Spinal cord (tissue), 10 donors: ENCODE data around the gene SMIM33. TPM values are rescaled to one million over a fixed set of nuclear protein-coding genes. Genes with fewer than 3 reads are reported as not detected.

Experiments
- DNase-seq, 6 donors: peaks; one replicate each; pipeline versions ENCODE4 v3.0.0 to v3.0.0-alpha.2; 2013 to 2015; ENCODE audit warnings: low spot score in 6 of 6, low read depth in 4 of 6
- H3K27ac ChIP-seq: one replicate; pipeline ENCODE4 v1.5.1; 2013; ENCODE audit warnings: low read depth, low read length, control low read depth
- H3K27me3 ChIP-seq: one replicate; pipeline ENCODE4 v1.6.1; 2013; ENCODE audit warnings: low read length; ENCODE audit not compliant: control insufficient read depth, insufficient read depth
- H3K36me3 ChIP-seq: one replicate; pipeline ENCODE4 v1.6.1; 2013; ENCODE audit warnings: low read length; ENCODE audit not compliant: control insufficient read depth, insufficient read depth
- H3K4me1 ChIP-seq: one replicate; pipeline ENCODE4 v1.6.1; 2013; ENCODE audit warnings: low read length; ENCODE audit not compliant: control insufficient read depth, insufficient read depth
- H3K4me3 ChIP-seq: one replicate; pipeline ENCODE4 v1.5.1; 2013; ENCODE audit warnings: low read depth, low read length, control low read depth
- H3K9me3 ChIP-seq: one replicate; pipeline ENCODE4 v1.6.1; 2013; ENCODE audit warnings: low read length; ENCODE audit not compliant: control insufficient read depth, insufficient read depth
- WGBS: methylation state at CpG from one replicate; pipeline ENCODE4 v1.1.5; 2013; ENCODE audit warnings: missing lambda C conversion rate; ENCODE audit not compliant: insufficient coverage; 5-methylcytosine and 5-hydroxymethylcytosine counted together
- long read RNA-seq, 4 donors: transcript quantifications; one replicate each; lab custom pipeline, GENCODE V29; 2026
- polyA plus RNA-seq, 2 donors: library from polyadenylated mRNA; unstranded; fragments of 120-200 nt; gene quantifications; one replicate each; pipeline ENCODE4 v1.2.1, GENCODE V29; 2013; ENCODE audit not compliant: insufficient read length in 2 of 2
- total RNA-seq, 2 donors: library from RNA; depleted of rRNA in 1 of 2; stranded (reverse); fragments of 120-200 nt in 1 of 2; fragments of >200 nt in 1 of 2; gene quantifications; one replicate each; pipeline versions ENCODE4 v1.2.3 to v1.2.4, GENCODE V29; 2013 to 2014
- donor health status: healthy.

SMIM33 gene
- not detected for total RNA-seq
- not detected for polyA plus RNA-seq
- long read RNA-seq, donor 1, result 0 reads
- long read RNA-seq, donor 2, result 0 reads
- long read RNA-seq, donor 3, result 0 reads
- long read RNA-seq, donor 4, result 0 reads

GRCh38 chr5:139470821-139471300 lies at the start of gene SMIM33:
Gene SMIM33, plus strand, starts transcription at chr5:139471004. Its CDS starts 118 bp downstream, at chr5:139471122.
- Histone ChIP-seq H3K27me3 (no peaks in the 10 kb centered on the region), H3K36me3 (no peaks in the 10 kb centered on the region), H3K4me3 (no peak within 1 kb of the TSS), H3K9me3 (no peaks in the 10 kb centered on the region), H3K4me1 (peaks cover 15% of the 10 kb centered on the region), H3K27ac (no peak within 1 kb of the TSS)
- WGBS, result 84% methylated on average over 8 of the region's 9 CpGs
- DNase-seq, result no peak

DNA sequence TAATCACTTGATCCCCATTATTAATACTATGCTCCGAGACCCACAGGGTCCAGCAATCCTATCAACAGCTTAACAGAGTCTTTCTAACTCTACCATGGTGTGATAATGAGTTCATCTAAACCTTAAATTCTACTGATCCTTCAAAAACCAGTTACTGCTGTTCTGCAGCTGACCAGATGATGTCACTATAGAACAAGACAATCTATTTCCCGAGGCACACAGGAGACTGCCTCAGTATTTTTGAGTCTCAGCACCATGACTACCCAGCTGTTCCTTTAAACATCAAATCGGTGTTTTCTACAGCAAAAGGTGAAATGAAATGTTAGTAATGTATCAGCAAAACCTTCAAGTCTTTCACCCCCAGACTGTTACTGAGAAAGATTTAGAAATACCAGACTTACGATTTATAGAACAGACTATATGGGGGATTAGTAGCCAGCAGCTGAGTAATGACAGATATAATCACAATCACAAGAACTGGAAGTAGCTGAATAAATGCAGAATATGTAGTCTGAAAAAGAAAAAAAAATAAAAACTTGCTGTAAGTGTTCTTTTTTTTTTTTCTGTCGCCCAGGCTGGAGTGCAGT lies 48.4 kb upstream of the SMIM33 start:
- H3K36me3 ChIP-seq, result peaks cover 53% of the 10 kb centered on the region
- WGBS, result 0% methylated on average over 1 of the region's 5 CpGs
- no peak overlapping the region for H3K27ac ChIP-seq
- no peaks in the 10 kb centered on the region for H3K9me3 ChIP-seq
- no peak overlapping the region for H3K4me3 ChIP-seq
- peaks cover 9% of the 10 kb centered on the region for H3K4me1 ChIP-seq
- no peaks in the 10 kb centered on the region for H3K27me3 ChIP-seq
- DNase-seq, result peak in 3 of 6 donors; percentile 58 to 92 (median 86)

- Histone ChIP-seq H3K27ac (no peak overlapping the region), H3K27me3 (no peaks in the 10 kb centered on the region), H3K36me3 (peaks cover 50% of the 10 kb centered on the region), H3K9me3 (no peaks in the 10 kb centered on the region), H3K4me1 (no peaks in the 10 kb centered on the region), H3K4me3 (no peak overlapping the region)
- no peak for DNase-seq
- WGBS, result no CpG with 5 or more reads among the region's 5 CpGs
These were observed 45.3 kb upstream of the SMIM33 start for GRCh38 chr5:139425497-139425896.

DNA sequence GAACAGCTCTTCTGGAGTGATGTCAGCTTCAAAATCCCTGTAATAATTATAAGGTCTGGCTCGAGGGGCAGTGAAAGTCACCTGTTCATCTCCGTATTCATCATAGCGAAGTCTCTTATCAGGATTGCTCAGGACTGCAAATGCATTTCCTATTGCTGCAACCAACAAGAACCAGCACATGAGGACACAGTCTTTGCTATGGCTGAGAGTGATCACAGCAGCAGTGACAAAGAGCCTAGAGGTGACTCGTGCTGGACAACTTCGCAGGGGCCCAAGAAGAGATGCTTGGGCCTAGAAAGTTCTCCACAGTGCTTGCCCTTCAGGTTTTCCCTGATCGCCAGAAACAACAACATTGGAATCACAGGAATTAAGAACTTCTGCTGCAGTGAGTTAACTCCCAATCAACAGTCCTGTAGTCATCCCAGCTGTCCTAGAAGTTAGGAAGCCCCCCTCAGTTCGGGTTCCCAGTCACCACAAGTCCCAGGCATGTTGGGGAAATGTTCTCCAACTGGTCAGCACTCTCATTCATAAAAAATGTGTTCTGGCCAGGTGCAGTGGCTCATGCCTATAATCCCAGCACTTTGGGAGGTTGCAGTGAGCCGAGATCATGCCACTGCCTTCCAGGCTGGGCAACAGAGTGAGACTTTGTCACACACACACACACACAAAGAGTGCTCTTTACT lies 44.5 kb upstream of the SMIM33 start:
- Histone ChIP-seq H3K9me3 (no peaks in the 10 kb centered on the region), H3K27ac (no peak overlapping the region), H3K27me3 (no peaks in the 10 kb centered on the region), H3K4me1 (no peaks in the 10 kb centered on the region), H3K4me3 (no peak overlapping the region), H3K36me3 (peaks cover 44% of the 10 kb centered on the region)
- DNase-seq, result no peak
- 97% methylated on average over 8 of the region's 8 CpGs for WGBS

GRCh38 chr5:139430015-139430414 lies 40.8 kb upstream of the SMIM33 start:
- Histone ChIP-seq H3K4me3 (no peak overlapping the region), H3K4me1 (no peaks in the 10 kb centered on the region), H3K36me3 (peaks cover 45% of the 10 kb centered on the region), H3K9me3 (no peaks in the 10 kb centered on the region), H3K27ac (no peak overlapping the region), H3K27me3 (no peaks in the 10 kb centered on the region)
- WGBS, result no CpG with 5 or more reads among the region's 2 CpGs
- DNase-seq, result no peak

- Histone ChIP-seq H3K4me1 (no peaks in the 10 kb centered on the region), H3K27me3 (no peaks in the 10 kb centered on the region), H3K27ac (no peak overlapping the region), H3K9me3 (no peaks in the 10 kb centered on the region), H3K4me3 (no peak overlapping the region), H3K36me3 (peaks cover 45% of the 10 kb centered on the region)
- WGBS, result no CpG with 5 or more reads among the region's 1 CpG
- no peak for DNase-seq
These were observed 39.1 kb upstream of the SMIM33 start for GRCh38 chr5:139431706-139432105.

DNA sequence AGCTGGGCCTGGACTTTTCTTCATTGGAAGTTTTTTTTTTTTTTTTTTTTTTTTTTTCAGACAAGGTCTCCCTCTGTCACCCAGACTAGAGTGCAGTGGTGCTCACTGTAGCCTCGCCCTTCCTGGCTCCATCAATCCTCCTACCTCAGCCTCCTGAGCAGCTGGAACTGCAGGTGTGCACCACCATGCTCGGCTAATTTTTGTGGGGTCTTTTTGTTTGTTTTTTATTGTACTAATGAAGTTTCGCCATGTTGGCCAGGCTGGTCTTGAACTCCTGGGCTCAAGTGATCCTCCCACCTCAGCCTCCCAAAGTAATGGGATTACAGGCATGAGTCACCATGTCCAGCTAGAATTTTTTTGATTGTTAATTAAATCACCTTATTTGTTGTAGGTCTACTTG lies 35.1 kb upstream of the SMIM33 start:
- Histone ChIP-seq H3K9me3 (no peaks in the 10 kb centered on the region), H3K27me3 (no peaks in the 10 kb centered on the region), H3K27ac (no peak overlapping the region), H3K4me3 (no peak overlapping the region), H3K36me3 (peaks cover 33% of the 10 kb centered on the region), H3K4me1 (peaks cover 17% of the 10 kb centered on the region)
- WGBS, result no CpG with 5 or more reads among the region's 3 CpGs
- DNase-seq, result no peak

DNA sequence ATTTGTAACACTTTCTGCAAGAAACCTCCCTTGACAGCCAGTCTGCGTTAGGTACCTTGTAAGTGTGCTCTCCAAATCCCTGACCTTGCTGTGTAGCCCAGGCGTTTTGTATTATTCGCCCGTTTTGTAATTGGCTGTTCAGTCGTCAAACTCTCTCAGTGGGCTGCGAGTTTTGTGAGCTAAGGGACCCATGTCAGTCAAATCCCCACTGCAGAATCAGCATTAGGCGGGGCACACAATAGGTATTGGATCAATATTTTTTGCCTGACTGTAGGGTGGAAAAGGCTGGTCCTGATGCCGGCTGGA lies 32.1 kb upstream of the SMIM33 start:
- H3K4me3 ChIP-seq, result peak overlapping the region; percentile 86
- H3K27me3 ChIP-seq, result no peaks in the 10 kb centered on the region
- H3K4me1 ChIP-seq, result peaks cover 17% of the 10 kb centered on the region
- H3K36me3 ChIP-seq, result peaks cover 22% of the 10 kb centered on the region
- peak overlapping the region; percentile 29 for H3K27ac ChIP-seq
- WGBS, result 17% methylated on average over 8 of the region's 8 CpGs
- DNase-seq, result peak in 1 of 6 donors; percentile 24
- no peaks in the 10 kb centered on the region for H3K9me3 ChIP-seq

DNA sequence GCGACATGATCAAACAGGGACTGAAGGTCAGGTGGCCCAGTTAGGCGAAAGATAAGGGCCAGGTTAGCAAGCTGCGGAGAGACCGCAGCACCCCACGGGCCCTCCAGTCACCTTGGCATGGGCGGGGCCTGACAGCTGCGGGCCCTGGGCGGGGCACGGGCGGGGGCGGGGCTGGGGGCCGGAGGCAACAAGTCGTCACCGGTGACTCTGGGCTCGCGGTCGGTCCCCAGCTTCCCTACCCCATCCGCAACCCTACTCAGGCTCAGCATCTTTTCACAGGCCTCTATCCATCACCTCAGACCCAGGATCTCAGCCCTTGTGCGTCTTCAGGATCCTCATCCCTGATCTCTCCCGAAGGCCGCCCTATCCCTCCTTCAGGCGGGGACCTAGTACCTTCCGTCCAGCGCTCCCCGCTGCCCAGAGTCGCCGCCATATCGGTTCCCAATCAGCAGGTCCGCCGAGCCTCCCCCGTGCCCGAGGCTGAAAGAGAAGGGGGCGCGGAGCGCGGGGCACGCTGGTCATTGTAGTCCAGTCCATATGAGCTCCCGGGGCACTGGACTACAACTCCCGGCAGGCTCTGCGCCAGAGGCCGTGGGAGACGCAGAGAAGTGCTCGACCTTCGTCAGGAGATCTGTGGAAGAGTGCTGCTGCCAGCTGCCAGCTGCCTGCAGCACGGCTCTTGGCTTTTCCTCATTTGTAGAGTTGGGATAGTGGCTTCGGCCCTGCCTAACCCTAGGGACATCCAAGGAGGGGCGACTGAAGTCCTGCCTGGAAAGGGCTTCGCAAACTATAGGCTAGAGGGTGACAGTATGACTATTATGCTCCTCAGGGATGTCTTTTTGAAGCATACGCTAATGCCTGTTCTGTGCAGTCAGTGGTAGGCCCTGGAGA lies 31.5 kb upstream of the SMIM33 start, which contains the start of gene DNAJC18:
DNAJC18 (minus strand) TSS at position 513 of the 891 bp plus-strand sequence; CDS start at position 433, 80 bp downstream.
- 4% methylated on average over 49 of the region's 49 CpGs for WGBS
- peaks cover 17% of the 10 kb centered on the region for H3K4me1 ChIP-seq
- peak within 1 kb of the TSS; percentile 86 for H3K4me3 ChIP-seq
- no peaks in the 10 kb centered on the region for H3K9me3 ChIP-seq
- H3K27me3 ChIP-seq, result no peaks in the 10 kb centered on the region
- DNase-seq, result peak; percentile 86 to 99 (median 94)
- peaks cover 18% of the 10 kb centered on the region for H3K36me3 ChIP-seq
- H3K27ac ChIP-seq, result peak within 1 kb of the TSS; percentile 89
